HEK293T (cell line): Measurements from ENCODE around the gene KDELR3.

ENCODE experiments used
- BHLHE40 ChIP-seq: fragments of 450-650 bp; IDR thresholded peaks from 2 replicates; pipeline ENCODE4 v1.6.1; 2016; ENCODE audit warnings: mild to moderate bottlenecking, moderate library complexity, borderline replicate concordance
- ELF4 ChIP-seq: fragments of 450-650 bp; IDR thresholded peaks from 2 replicates; pipeline ENCODE4 v1.6.1; 2017; ENCODE audit warnings: antibody characterized with exemption
- FOXA1 ChIP-seq: fragments of 450-650 bp; IDR thresholded peaks from 2 replicates; pipeline ENCODE4 v1.6.1; 2016; ENCODE audit warnings: mild to moderate bottlenecking
- FOXK2 ChIP-seq: fragments of 450-650 bp; IDR thresholded peaks from 2 replicates; pipeline ENCODE4 v1.6.1; 2016; ENCODE audit warnings: mild to moderate bottlenecking
- FOXM1 ChIP-seq: fragments of 450-650 bp; IDR thresholded peaks from 2 replicates; pipeline ENCODE4 v1.6.1; 2017; ENCODE audit warnings: mild to moderate bottlenecking, borderline replicate concordance
- HDGF ChIP-seq: fragments of 450-650 bp; IDR thresholded peaks from 2 replicates; pipeline ENCODE4 v1.6.1; 2017; ENCODE audit warnings: antibody characterized with exemption, borderline replicate concordance
- L3MBTL2 ChIP-seq: fragments of 450-650 bp; conservative IDR thresholded peaks from 2 replicates; pipeline ENCODE4 v1.6.1; 2016; ENCODE audit warnings: mild to moderate bottlenecking
- LEF1 ChIP-seq: fragments of 450-650 bp; IDR thresholded peaks from 2 replicates; pipeline ENCODE4 v1.6.1; 2017; ENCODE audit warnings: mild to moderate bottlenecking, borderline replicate concordance
- NFRKB ChIP-seq: fragments of 450-650 bp; IDR thresholded peaks from 2 replicates; pipeline ENCODE4 v1.6.1; 2016; ENCODE audit warnings: mild to moderate bottlenecking, moderate library complexity
- PKNOX1 ChIP-seq: fragments of 450-650 bp; IDR thresholded peaks from 2 replicates; pipeline ENCODE4 v1.6.1; 2016
- SP1 ChIP-seq: fragments of 450-650 bp; IDR thresholded peaks from 2 replicates; pipeline ENCODE4 v1.6.1; 2017
- SUZ12 ChIP-seq: fragments of 450-650 bp; IDR thresholded peaks from 2 replicates; pipeline ENCODE4 v1.6.1; 2016; ENCODE audit warnings: mild to moderate bottlenecking
- TARDBP ChIP-seq: fragments of 450-650 bp; IDR thresholded peaks from 2 replicates; pipeline ENCODE4 v1.6.1; 2016
- ZNF384 ChIP-seq: fragments of 450-650 bp; IDR thresholded peaks from 2 replicates; pipeline ENCODE4 v1.6.1; 2016

DNA sequence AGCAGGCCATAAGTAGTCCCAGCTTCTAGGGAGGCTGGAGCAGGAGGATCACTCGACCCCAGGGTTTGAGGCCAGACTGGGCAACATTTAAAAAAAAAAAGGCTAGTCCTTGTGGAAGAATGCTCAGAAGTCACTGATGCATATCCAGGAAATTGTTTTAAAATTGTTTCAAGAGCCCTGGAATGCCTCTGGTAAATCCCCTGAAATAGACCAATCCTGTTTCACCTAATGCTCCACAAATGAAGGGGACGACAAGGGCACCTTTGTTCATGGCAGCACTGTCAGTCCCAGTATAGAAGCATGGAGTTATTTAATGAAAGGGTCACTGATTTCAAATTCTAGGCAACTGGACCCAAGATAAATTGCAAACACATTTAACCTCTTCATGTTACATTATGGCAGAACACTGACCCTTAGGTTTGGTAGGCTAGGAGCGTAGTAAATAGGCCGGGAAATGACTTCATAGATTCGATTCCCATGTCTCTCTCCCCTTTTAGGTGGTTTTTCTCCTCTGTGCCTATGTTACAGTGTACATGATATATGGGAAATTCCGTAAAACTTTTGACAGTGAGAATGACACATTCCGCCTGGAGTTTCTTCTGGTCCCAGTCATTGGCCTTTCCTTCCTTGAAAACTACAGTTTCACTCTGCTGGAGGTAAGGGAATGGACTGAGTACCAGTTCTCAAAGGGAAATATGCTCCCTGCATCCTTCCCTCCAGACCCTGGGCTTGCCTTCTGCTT is 11.4 kb downstream of the KDELR3 start:
- TF ChIP-seq SP1: no peak
- no peak for TF ChIP-seq SUZ12
- TF ChIP-seq FOXM1: no peak
- TF ChIP-seq ELF4: no peak
- no peak for TF ChIP-seq FOXK2
- no peak for TF ChIP-seq L3MBTL2
- no peak for TF ChIP-seq LEF1
- TF ChIP-seq PKNOX1: no peak
- TF ChIP-seq FOXA1: no peak
- TF ChIP-seq NFRKB: no peak
- no peak for TF ChIP-seq BHLHE40
- TF ChIP-seq TARDBP: no peak
- TF ChIP-seq HDGF: no peak
- TF ChIP-seq ZNF384: no peak
